ENCODE measurements around the gene CA14. TPM values are rescaled to one million over a fixed set of nuclear protein-coding genes. Genes with fewer than 3 reads are reported as not detected.

The CA14 gene
- total and polyA plus RNA-seq, 2 experiments from 2014 or later, result 41.3 to 47.4 TPM

DNA sequence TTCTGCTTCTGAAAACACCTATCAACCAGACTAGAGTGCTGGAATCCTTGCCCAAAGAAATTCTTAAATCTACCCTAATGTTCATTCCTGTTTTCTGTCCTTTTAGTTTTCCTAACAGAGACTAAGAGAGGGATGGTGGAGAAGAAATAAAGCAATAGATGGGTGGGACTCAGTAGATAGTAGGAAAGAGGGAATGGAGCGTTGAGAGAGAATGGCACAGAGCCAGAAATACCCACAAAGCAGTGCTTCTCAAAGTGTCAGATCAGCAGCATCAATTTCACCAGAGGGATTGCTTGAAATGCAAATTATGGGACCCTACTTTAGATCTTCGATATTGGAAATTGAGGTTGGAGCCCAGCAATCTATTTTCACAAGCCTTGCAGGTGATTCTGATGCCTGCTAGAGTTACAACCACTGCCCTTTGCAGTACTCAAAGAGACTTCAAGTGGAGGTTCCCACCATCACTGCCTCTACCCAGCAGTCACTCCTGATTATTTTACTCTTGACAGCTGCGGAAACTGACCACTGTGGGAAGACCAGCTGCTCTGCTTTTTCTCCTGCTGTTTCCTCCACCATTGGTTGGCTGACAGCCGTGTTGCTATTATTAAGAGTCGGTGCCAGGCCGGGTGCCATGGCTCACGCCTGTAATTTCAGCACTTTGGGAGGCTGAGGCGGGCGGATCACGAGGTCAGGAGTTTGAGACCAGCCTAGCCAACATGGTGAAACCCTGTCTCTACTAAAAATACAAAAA is 52.4 kb downstream of the CA14 start:
- peaks cover 8% of the 10 kb centered on the region; the same call in 1 of the 2 replicates for H4K20me1 ChIP-seq (replicated peaks; ENCODE audit: insufficient read depth)
- Mint-ChIP-seq H3K4me1 (peaks cover 6% of the 10 kb centered on the region; the same call in 1 of the 3 replicates), H3K9me3 (no peaks in the 10 kb centered on the region), H3K27ac (no peak overlapping the region), H3K27me3 (ENCODE audit: insufficient read depth, low read depth, poor library complexity) (peaks cover 7% of the 10 kb centered on the region), H3K36me3 (ENCODE audit: low read depth) (peaks cover 41% of the 10 kb centered on the region), H3K4me3 (no peak overlapping the region; the same call in 2 of the 3 replicates)
- 0 out of 2 replicates have a peak, but pooled peaks cover 3% of the 10 kb centered on the region for H3K79me2 ChIP-seq (replicated peaks; ENCODE audit: insufficient read depth)
- no peaks in the 10 kb centered on the region for H3K27me3 ChIP-seq (ENCODE audit: insufficient read depth)
- peaks cover 14% of the 10 kb centered on the region for H3K36me3 ChIP-seq (ENCODE audit: insufficient read depth)
- H3K4me3 ChIP-seq, result no peak overlapping the region
- H3K4me1 ChIP-seq (ENCODE audit: insufficient read depth), result no peaks in the 10 kb centered on the region
- no peaks in the 10 kb centered on the region for H3K9me2 ChIP-seq (ENCODE audit: insufficient read depth)
- DNase-seq (ENCODE audit: low spot score) (no peak), ATAC-seq (no peak; the same call in 2 of the 3 replicates)
- no peak overlapping the region for H3K4me2 ChIP-seq
- H3K27ac ChIP-seq (ENCODE audit: low read depth), result no peak overlapping the region
- H2AFZ ChIP-seq, result no peak overlapping the region
- TF ChIP-seq, protein P1, sequence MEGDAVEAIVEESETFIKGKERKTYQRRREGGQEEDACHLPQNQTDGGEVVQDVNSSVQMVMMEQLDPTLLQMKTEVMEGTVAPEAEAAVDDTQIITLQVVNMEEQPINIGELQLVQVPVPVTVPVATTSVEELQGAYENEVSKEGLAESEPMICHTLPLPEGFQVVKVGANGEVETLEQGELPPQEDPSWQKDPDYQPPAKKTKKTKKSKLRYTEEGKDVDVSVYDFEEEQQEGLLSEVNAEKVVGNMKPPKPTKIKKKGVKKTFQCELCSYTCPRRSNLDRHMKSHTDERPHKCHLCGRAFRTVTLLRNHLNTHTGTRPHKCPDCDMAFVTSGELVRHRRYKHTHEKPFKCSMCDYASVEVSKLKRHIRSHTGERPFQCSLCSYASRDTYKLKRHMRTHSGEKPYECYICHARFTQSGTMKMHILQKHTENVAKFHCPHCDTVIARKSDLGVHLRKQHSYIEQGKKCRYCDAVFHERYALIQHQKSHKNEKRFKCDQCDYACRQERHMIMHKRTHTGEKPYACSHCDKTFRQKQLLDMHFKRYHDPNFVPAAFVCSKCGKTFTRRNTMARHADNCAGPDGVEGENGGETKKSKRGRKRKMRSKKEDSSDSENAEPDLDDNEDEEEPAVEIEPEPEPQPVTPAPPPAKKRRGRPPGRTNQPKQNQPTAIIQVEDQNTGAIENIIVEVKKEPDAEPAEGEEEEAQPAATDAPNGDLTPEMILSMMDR (conservative IDR thresholded peaks at IDR 0.05; ENCODE audit: low read depth in 2 of 2), result no peak
- TF ChIP-seq NANOG (IDR thresholded peaks at IDR 0.05; ENCODE audit: borderline replicate concordance) (no peak), EZH2 (IDR thresholded peaks at IDR 0.05; ENCODE audit: low read depth, unreplicated experiment) (no peak), CREB1 (CRISPR knock-in tag; IDR thresholded peaks at IDR 0.05; ENCODE audit: low read depth) (no peak), ZNF114 (CRISPR knock-in tag; IDR thresholded peaks at IDR 0.05) (no peak), EZH2phosphoT487 (IDR thresholded peaks at IDR 0.05; ENCODE audit: unreplicated experiment) (no peak), STAT1 (IDR thresholded peaks at IDR 0.05; ENCODE audit: unreplicated experiment) (no peak), JUNB (IDR thresholded peaks at IDR 0.05; ENCODE audit: unreplicated experiment) (no peak), POLR2AphosphoS5 (IDR thresholded peaks at IDR 0.05; ENCODE audit: low read depth) (no peak), ZNF331 (CRISPR knock-in tag; IDR thresholded peaks at IDR 0.05; ENCODE audit: low read depth) (no peak)
- TF ChIP-seq, protein P2, sequence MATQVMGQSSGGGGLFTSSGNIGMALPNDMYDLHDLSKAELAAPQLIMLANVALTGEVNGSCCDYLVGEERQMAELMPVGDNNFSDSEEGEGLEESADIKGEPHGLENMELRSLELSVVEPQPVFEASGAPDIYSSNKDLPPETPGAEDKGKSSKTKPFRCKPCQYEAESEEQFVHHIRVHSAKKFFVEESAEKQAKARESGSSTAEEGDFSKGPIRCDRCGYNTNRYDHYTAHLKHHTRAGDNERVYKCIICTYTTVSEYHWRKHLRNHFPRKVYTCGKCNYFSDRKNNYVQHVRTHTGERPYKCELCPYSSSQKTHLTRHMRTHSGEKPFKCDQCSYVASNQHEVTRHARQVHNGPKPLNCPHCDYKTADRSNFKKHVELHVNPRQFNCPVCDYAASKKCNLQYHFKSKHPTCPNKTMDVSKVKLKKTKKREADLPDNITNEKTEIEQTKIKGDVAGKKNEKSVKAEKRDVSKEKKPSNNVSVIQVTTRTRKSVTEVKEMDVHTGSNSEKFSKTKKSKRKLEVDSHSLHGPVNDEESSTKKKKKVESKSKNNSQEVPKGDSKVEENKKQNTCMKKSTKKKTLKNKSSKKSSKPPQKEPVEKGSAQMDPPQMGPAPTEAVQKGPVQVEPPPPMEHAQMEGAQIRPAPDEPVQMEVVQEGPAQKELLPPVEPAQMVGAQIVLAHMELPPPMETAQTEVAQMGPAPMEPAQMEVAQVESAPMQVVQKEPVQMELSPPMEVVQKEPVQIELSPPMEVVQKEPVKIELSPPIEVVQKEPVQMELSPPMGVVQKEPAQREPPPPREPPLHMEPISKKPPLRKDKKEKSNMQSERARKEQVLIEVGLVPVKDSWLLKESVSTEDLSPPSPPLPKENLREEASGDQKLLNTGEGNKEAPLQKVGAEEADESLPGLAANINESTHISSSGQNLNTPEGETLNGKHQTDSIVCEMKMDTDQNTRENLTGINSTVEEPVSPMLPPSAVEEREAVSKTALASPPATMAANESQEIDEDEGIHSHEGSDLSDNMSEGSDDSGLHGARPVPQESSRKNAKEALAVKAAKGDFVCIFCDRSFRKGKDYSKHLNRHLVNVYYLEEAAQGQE (IDR thresholded peaks at IDR 0.05; ENCODE audit: unreplicated experiment), result no peak
- TF ChIP-seq, protein P3, sequence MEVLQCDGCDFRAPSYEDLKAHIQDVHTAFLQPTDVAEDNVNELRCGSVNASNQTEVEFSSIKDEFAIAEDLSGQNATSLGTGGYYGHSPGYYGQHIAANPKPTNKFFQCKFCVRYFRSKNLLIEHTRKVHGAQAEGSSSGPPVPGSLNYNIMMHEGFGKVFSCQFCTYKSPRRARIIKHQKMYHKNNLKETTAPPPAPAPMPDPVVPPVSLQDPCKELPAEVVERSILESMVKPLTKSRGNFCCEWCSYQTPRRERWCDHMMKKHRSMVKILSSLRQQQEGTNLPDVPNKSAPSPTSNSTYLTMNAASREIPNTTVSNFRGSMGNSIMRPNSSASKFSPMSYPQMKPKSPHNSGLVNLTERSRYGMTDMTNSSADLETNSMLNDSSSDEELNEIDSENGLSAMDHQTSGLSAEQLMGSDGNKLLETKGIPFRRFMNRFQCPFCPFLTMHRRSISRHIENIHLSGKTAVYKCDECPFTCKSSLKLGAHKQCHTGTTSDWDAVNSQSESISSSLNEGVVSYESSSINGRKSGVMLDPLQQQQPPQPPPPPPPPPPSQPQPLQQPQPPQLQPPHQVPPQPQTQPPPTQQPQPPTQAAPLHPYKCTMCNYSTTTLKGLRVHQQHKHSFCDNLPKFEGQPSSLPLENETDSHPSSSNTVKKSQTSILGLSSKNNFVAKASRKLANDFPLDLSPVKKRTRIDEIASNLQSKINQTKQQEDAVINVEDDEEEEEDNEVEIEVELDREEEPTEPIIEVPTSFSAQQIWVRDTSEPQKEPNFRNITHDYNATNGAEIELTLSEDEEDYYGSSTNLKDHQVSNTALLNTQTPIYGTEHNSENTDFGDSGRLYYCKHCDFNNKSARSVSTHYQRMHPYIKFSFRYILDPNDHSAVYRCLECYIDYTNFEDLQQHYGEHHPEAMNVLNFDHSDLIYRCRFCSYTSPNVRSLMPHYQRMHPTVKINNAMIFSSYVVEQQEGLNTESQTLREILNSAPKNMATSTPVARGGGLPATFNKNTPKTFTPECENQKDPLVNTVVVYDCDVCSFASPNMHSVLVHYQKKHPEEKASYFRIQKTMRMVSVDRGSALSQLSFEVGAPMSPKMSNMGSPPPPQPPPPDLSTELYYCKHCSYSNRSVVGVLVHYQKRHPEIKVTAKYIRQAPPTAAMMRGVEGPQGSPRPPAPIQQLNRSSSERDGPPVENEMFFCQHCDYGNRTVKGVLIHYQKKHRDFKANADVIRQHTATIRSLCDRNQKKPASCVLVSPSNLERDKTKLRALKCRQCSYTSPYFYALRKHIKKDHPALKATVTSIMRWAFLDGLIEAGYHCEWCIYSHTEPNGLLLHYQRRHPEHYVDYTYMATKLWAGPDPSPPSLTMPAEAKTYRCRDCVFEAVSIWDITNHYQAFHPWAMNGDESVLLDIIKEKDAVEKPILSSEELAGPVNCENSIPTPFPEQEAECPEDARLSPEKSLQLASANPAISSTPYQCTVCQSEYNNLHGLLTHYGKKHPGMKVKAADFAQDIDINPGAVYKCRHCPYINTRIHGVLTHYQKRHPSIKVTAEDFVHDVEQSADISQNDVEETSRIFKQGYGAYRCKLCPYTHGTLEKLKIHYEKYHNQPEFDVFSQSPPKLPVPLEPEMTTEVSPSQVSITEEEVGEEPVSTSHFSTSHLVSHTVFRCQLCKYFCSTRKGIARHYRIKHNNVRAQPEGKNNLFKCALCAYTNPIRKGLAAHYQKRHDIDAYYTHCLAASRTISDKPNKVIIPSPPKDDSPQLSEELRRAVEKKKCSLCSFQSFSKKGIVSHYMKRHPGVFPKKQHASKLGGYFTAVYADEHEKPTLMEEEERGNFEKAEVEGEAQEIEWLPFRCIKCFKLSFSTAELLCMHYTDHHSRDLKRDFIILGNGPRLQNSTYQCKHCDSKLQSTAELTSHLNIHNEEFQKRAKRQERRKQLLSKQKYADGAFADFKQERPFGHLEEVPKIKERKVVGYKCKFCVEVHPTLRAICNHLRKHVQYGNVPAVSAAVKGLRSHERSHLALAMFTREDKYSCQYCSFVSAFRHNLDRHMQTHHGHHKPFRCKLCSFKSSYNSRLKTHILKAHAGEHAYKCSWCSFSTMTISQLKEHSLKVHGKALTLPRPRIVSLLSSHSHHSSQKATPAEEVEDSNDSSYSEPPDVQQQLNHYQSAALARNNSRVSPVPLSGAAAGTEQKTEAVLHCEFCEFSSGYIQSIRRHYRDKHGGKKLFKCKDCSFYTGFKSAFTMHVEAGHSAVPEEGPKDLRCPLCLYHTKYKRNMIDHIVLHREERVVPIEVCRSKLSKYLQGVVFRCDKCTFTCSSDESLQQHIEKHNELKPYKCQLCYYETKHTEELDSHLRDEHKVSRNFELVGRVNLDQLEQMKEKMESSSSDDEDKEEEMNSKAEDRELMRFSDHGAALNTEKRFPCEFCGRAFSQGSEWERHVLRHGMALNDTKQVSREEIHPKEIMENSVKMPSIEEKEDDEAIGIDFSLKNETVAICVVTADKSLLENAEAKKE (CRISPR knock-in tag; IDR thresholded peaks at IDR 0.05), result no peak
- TF ChIP-seq, protein P4, sequence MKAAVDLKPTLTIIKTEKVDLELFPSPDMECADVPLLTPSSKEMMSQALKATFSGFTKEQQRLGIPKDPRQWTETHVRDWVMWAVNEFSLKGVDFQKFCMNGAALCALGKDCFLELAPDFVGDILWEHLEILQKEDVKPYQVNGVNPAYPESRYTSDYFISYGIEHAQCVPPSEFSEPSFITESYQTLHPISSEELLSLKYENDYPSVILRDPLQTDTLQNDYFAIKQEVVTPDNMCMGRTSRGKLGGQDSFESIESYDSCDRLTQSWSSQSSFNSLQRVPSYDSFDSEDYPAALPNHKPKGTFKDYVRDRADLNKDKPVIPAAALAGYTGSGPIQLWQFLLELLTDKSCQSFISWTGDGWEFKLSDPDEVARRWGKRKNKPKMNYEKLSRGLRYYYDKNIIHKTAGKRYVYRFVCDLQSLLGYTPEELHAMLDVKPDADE (IDR thresholded peaks at IDR 0.05), result no peak
- peaks cover 7% of the 10 kb centered on the region for H3F3A ChIP-seq (replicated peaks; ENCODE audit: low read depth)
